ENCODE results near the gene TDO2.

Gene TDO2

DNA sequence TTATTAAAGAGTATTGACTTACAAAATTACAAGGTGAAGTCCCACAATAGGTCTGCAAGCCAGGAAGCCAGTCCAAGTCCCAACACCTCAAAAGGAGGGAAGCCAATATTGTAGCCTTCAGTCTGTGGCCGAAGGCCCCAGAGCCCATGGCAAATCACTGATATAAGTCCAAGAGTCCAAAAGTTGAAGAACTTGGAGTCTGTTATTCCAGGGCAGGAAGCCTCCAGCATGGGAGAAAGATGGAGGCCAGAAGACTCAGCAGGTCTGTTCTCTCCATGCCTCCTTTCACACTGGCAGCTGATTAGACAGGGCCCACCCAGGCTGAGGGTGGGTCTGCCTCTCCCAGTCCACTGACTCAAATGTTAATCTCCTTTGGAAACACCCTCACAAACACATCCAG is 18.1 kb downstream of the TDO2 start:
- no peak for TF ChIP-seq GABPA (IDR thresholded peaks at IDR 0.05; ENCODE audit: low read depth)
- TF ChIP-seq SPI1 (IDR thresholded peaks at IDR 0.05; ENCODE audit: borderline replicate concordance, low read depth): no peak
- TF ChIP-seq REST (IDR thresholded peaks at IDR 0.05; ENCODE audit: insufficient replicate concordance, low read depth): no peak
- no peak for TF ChIP-seq POLR2AphosphoS5 (IDR thresholded peaks at IDR 0.05; ENCODE audit: low read depth)
- no peak for TF ChIP-seq CTCF (IDR thresholded peaks at IDR 0.05; ENCODE audit: insufficient read depth, low read length)
- DNase-seq (ENCODE audit: low read depth in 1 of 2, low spot score in 1 of 2): no peak
- no peak overlapping the region for H3K4me3 ChIP-seq (replicated peaks; ENCODE audit: insufficient read depth, low read length)
- H3K27me3 ChIP-seq (ENCODE audit: insufficient read depth, poor library complexity, severe bottlenecking): no peaks in the 10 kb centered on the region
- H3K27ac ChIP-seq (replicated peaks): no peak overlapping the region

DNA sequence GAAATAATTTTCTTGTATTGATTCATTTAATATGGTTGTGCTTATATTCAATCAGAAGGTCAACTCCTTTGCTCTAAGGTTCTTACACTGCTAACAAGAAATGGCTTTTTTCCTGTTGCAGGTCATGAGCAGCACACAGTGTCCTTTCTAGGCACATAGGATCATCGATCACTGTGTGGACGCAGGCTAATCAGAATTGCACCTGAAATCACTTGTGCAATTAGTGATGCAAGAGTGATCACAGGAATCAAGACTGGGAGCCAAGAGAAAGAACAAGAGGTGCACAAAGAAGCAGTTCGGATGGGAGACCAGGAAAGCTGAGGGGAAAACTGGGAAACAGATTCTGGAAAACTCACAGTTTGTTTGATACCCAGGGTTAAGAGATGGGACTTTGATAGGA is 21.1 kb downstream of the TDO2 start:
- no peaks in the 10 kb centered on the region for H3K27me3 ChIP-seq (ENCODE audit: insufficient read depth, poor library complexity, severe bottlenecking)
- H3K27ac ChIP-seq (replicated peaks): no peak overlapping the region
- no peak overlapping the region for H3K4me3 ChIP-seq (replicated peaks; ENCODE audit: insufficient read depth, low read length)
- TF ChIP-seq CTCF (IDR thresholded peaks at IDR 0.05; ENCODE audit: insufficient read depth, low read length): no peak
- no peak for TF ChIP-seq GABPA (IDR thresholded peaks at IDR 0.05; ENCODE audit: low read depth)
- TF ChIP-seq REST (IDR thresholded peaks at IDR 0.05; ENCODE audit: insufficient replicate concordance, low read depth): no peak
- TF ChIP-seq SPI1 (IDR thresholded peaks at IDR 0.05; ENCODE audit: borderline replicate concordance, low read depth): no peak
- no peak for TF ChIP-seq POLR2AphosphoS5 (IDR thresholded peaks at IDR 0.05; ENCODE audit: low read depth)
- no peak for DNase-seq (ENCODE audit: low read depth in 1 of 2, low spot score in 1 of 2)

- no peak overlapping the region for H3K4me3 ChIP-seq (replicated peaks; ENCODE audit: insufficient read depth, low read length)
Observed at GRCh38 chr4:155929833-155930232, 26.3 kb downstream of the TDO2 start.

More at GRCh38 chr4:155929833-155930232, 26.3 kb downstream of the TDO2 start:
- Histone ChIP-seq H3K27ac (replicated peaks) (no peak overlapping the region), H3K27me3 (ENCODE audit: insufficient read depth, poor library complexity, severe bottlenecking) (no peaks in the 10 kb centered on the region)
- peak; percentile 52 for TF ChIP-seq SPI1 (IDR thresholded peaks at IDR 0.05; ENCODE audit: borderline replicate concordance, low read depth)
- TF ChIP-seq REST (IDR thresholded peaks at IDR 0.05; ENCODE audit: insufficient replicate concordance, low read depth): no peak
- no peak for TF ChIP-seq POLR2AphosphoS5 (IDR thresholded peaks at IDR 0.05; ENCODE audit: low read depth)
- DNase-seq (ENCODE audit: low read depth in 1 of 2, low spot score in 1 of 2): no peak

Measured in HL-60 (cell line).